ENCODE results near the gene DAP.
"Not testable (repeated sequence)": the region's sequence is repeated elsewhere in the genome, so short reads cannot be mapped to it uniquely, and the experiment has no call there.

DAP gene

GRCh38 chr5:10735569-10736276 is 25.3 kb downstream of the DAP start:
- in situ Hi-C loops (cut with HindIII; ENCODE audit: low sequenced_read_pairs) = no loop called here

GRCh38 chr5:10734832-10735523 is 26.1 kb downstream of the DAP start:
- in situ Hi-C loops (cut with HindIII; ENCODE audit: low sequenced_read_pairs) = no loop called here

GRCh38 chr5:10734037-10734709 is 26.9 kb downstream of the DAP start:
- in situ Hi-C loops (cut with HindIII; ENCODE audit: low sequenced_read_pairs) = no loop called here

- in situ Hi-C loops (cut with HindIII; ENCODE audit: low sequenced_read_pairs) = no loop called here
Observed at GRCh38 chr5:10733426-10733825, 27.6 kb downstream of the DAP start.

- in situ Hi-C loops (cut with HindIII; ENCODE audit: low sequenced_read_pairs) = no loop called here
Observed at GRCh38 chr5:10731913-10732312, 29.1 kb downstream of the DAP start.

- in situ Hi-C loops (cut with HindIII; ENCODE audit: low sequenced_read_pairs) = no loop called here
Observed at GRCh38 chr5:10730043-10730351, 31.0 kb downstream of the DAP start.

GRCh38 chr5:10729320-10730042 is 31.6 kb downstream of the DAP start:
- in situ Hi-C loops (cut with HindIII; ENCODE audit: low sequenced_read_pairs) = no loop called here

- in situ Hi-C loops (cut with HindIII; ENCODE audit: low sequenced_read_pairs) = no loop called here
Observed at GRCh38 chr5:10728679-10729078, 32.4 kb downstream of the DAP start.

- in situ Hi-C loops (cut with HindIII; ENCODE audit: low sequenced_read_pairs) = no loop called here
Observed at GRCh38 chr5:10727861-10728260, 33.2 kb downstream of the DAP start.

- in situ Hi-C loops (cut with HindIII; ENCODE audit: low sequenced_read_pairs) = no loop called here
Observed at GRCh38 chr5:10726913-10727517, 34.0 kb downstream of the DAP start.

GRCh38 chr5:10726179-10726912 is 34.7 kb downstream of the DAP start:
- in situ Hi-C loops (cut with HindIII; ENCODE audit: low sequenced_read_pairs) = no loop called here

- in situ Hi-C loops (cut with HindIII; ENCODE audit: low sequenced_read_pairs) = no loop called here
Observed at GRCh38 chr5:10725636-10726035, 35.4 kb downstream of the DAP start.

GRCh38 chr5:10724781-10725507 is 36.1 kb downstream of the DAP start:
- in situ Hi-C loops (cut with HindIII; ENCODE audit: low sequenced_read_pairs) = no loop called here

- in situ Hi-C loops (cut with HindIII; ENCODE audit: low sequenced_read_pairs) = no loop called here
Observed at GRCh38 chr5:10723514-10723913, 37.5 kb downstream of the DAP start.

GRCh38 chr5:10720766-10721165 is 40.3 kb downstream of the DAP start:
- in situ Hi-C loops (cut with HindIII; ENCODE audit: low sequenced_read_pairs) = not testable (repeated sequence)

GRCh38 chr5:10719965-10720364 is 41.1 kb downstream of the DAP start:
- in situ Hi-C loops (cut with HindIII; ENCODE audit: low sequenced_read_pairs) = no loop called here

- in situ Hi-C loops (cut with HindIII; ENCODE audit: low sequenced_read_pairs) = not testable (repeated sequence)
Observed at GRCh38 chr5:10718617-10719016, 42.4 kb downstream of the DAP start.

- in situ Hi-C loops (cut with HindIII; ENCODE audit: low sequenced_read_pairs) = not testable (repeated sequence)
Observed at GRCh38 chr5:10716825-10717224, 44.2 kb downstream of the DAP start.

GRCh38 chr5:10715605-10716290 is 45.3 kb downstream of the DAP start:
- in situ Hi-C loops (cut with HindIII; ENCODE audit: low sequenced_read_pairs) = no loop called here
